Neuronal stem cell (in vitro differentiated cells): ENCODE results near the gene TRPC4AP.

ENCODE experiments used
- DNase-seq: peaks from one replicate; pipeline ENCODE4 v3.0.0-alpha.2; 2013; ENCODE audit warnings: low spot score
- H2AFZ ChIP-seq: one replicate; pipeline ENCODE4 v1.6.1; 2013; ENCODE audit warnings: mild to moderate bottlenecking, low read length, inconsistent platforms
- H2AK5ac ChIP-seq: 2 replicates; pipeline ENCODE4 v1.6.1; 2013; ENCODE audit warnings: low read depth, mild to moderate bottlenecking, inconsistent platforms, low read length, moderate library complexity, mixed read lengths
- H2BK120ac ChIP-seq: 2 replicates; pipeline ENCODE4 v1.6.1; 2013; ENCODE audit warnings: low read depth, mild to moderate bottlenecking, inconsistent platforms, low read length, moderate library complexity, mixed read lengths
- H2BK12ac ChIP-seq: one replicate; pipeline ENCODE4 v1.6.1; 2013; ENCODE audit warnings: low read length, inconsistent platforms
- H2BK15ac ChIP-seq: 2 replicates; pipeline ENCODE4 v1.6.1; 2013; ENCODE audit warnings: mild to moderate bottlenecking, low read length, inconsistent platforms, mixed read lengths
- H2BK5ac ChIP-seq: one replicate; pipeline ENCODE4 v1.6.1; 2013; ENCODE audit warnings: inconsistent platforms, mild to moderate bottlenecking, low read length, moderate library complexity
- H3K14ac ChIP-seq: one replicate; pipeline ENCODE4 v1.6.1; 2013; ENCODE audit warnings: low read length, inconsistent platforms
- H3K18ac ChIP-seq: 2 replicates; pipeline ENCODE4 v1.6.1; 2013; ENCODE audit warnings: low read length, inconsistent platforms
- H3K23ac ChIP-seq: 2 replicates; pipeline ENCODE4 v1.6.1; 2013; ENCODE audit warnings: low read depth, mild to moderate bottlenecking, mixed read lengths, low read length, inconsistent platforms; ENCODE audit not compliant: poor library complexity
- H3K27ac ChIP-seq: replicated peaks from 3 replicates; pipeline ENCODE4 v1.5.1; 2013; ENCODE audit warnings: low read length, inconsistent platforms
- H3K27me3 ChIP-seq, 3 experiments: 2 replicates each; pipeline ENCODE4 v1.6.1; 2013; ENCODE audit warnings: low read length in 3 of 3, mild to moderate bottlenecking in 2 of 3, inconsistent platforms in 1 of 3, low read depth in 1 of 3, mixed read lengths in 1 of 3, moderate library complexity in 1 of 3; ENCODE audit not compliant: control insufficient read depth in 3 of 3, insufficient read depth in 3 of 3
- H3K36me3 ChIP-seq, 2 donors: replicated peaks in 1 of 2; 2 replicates each; pipeline ENCODE4 v1.6.1; 2013; ENCODE audit warnings: low read length in 2 of 2; ENCODE audit not compliant: control insufficient read depth in 2 of 2, insufficient read depth in 2 of 2
- H3K4ac ChIP-seq: 2 replicates; pipeline ENCODE4 v1.6.1; 2013; ENCODE audit warnings: inconsistent platforms, mild to moderate bottlenecking, low read length, moderate library complexity
- H3K4me1 ChIP-seq, 2 donors: 1 replicate in 1 of 2; 2 replicates in 1 of 2; pipeline ENCODE4 v1.6.1; 2013; ENCODE audit warnings: low read length in 2 of 2, low read depth in 1 of 2; ENCODE audit not compliant: control insufficient read depth in 2 of 2, insufficient read depth in 1 of 2
- H3K4me2 ChIP-seq: one replicate; pipeline ENCODE4 v1.6.1; 2013; ENCODE audit warnings: mild to moderate bottlenecking, low read length, inconsistent platforms; ENCODE audit not compliant: insufficient read depth, poor library complexity, severe bottlenecking
- H3K4me3 ChIP-seq, 2 donors: 2 replicates each; pipeline ENCODE4 v1.5.1; 2013; ENCODE audit warnings: low read length in 2 of 2, mild to moderate bottlenecking in 2 of 2, inconsistent platforms in 1 of 2, moderate library complexity in 1 of 2
- H3K79me1 ChIP-seq: one replicate; pipeline ENCODE4 v1.6.1; 2013; ENCODE audit warnings: low read depth, mild to moderate bottlenecking, inconsistent platforms, low read length, moderate library complexity
- H3K9ac ChIP-seq: one replicate; pipeline ENCODE4 v1.6.1; 2013; ENCODE audit warnings: mild to moderate bottlenecking, low read depth, low read length, inconsistent platforms; ENCODE audit not compliant: poor library complexity
- H3K9me3 ChIP-seq, 2 donors: replicated peaks in 1 of 2; 2 replicates each; pipeline versions ENCODE3 to v1.6.1; 2013; ENCODE audit warnings: low read length in 2 of 2, mild to moderate bottlenecking in 2 of 2, inconsistent platforms in 1 of 2, low read depth in 1 of 2, mixed read lengths in 1 of 2, moderate library complexity in 1 of 2; ENCODE audit not compliant: control insufficient read depth in 2 of 2, insufficient read depth in 1 of 2
- H4K8ac ChIP-seq: one replicate; pipeline ENCODE4 v1.6.1; 2013; ENCODE audit warnings: low read depth, mild to moderate bottlenecking, inconsistent platforms, low read length, moderate library complexity
- H4K91ac ChIP-seq: one replicate; pipeline ENCODE4 v1.6.1; 2013; ENCODE audit warnings: low read length, low read depth, mild to moderate bottlenecking, inconsistent platforms; ENCODE audit not compliant: poor library complexity
- WGBS, 2 donors: extraction: QIAGEN DNeasy Blood & Tissue Kit; methylation state at CpG; one replicate each; pipeline ENCODE4 v1.1.7; 2013; ENCODE audit warnings: missing lambda C conversion rate in 2 of 2, mixed read lengths in 1 of 2; ENCODE audit not compliant: insufficient read length in 2 of 2, insufficient replicate concordance in 1 of 2; ENCODE audit errors: extremely low coverage in 2 of 2; 5-methylcytosine and 5-hydroxymethylcytosine counted together

The TRPC4AP gene

DNA sequence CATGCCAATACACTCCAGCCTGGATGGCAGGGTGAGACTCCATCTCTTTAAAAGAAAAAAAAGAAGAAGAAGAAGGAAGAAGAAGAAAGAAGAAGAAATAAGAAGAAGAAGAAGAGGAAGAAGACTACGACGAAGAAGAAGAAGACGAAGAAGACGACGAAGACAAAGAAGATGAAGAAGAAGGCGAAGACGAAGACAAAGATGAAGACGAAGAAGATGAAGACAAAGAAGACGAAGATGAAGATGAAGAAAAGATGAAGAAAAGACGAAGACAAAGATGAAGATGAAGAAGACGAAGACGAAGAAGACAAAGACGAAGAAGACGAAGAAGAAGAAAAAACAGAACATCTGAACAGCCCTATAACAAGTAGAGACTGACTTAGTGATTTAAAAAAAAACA lies 33.0 kb downstream of the TRPC4AP start:
- no peak overlapping the region for H2AFZ ChIP-seq
- H3K4me2 ChIP-seq: no peak overlapping the region
- H2BK5ac ChIP-seq: no peak overlapping the region
- H3K14ac ChIP-seq: no peak overlapping the region
- H3K27ac ChIP-seq: no peak overlapping the region
- no peak overlapping the region for H3K4ac ChIP-seq
- no peak overlapping the region for H3K4me3 ChIP-seq
- no peak overlapping the region for H2BK15ac ChIP-seq
- no peak overlapping the region for H3K9ac ChIP-seq
- H2BK120ac ChIP-seq: no peak overlapping the region
- H3K18ac ChIP-seq: no peak overlapping the region
- H4K8ac ChIP-seq: no peak overlapping the region
- H3K27me3 ChIP-seq: no peaks in the 10 kb centered on the region
- no peak overlapping the region for H3K23ac ChIP-seq
- H3K4me1 ChIP-seq: peaks cover 0 to 4% of the 10 kb centered on the region in 2 donors
- peaks cover 0 to 3% of the 10 kb centered on the region in 2 donors for H3K9me3 ChIP-seq
- no peak overlapping the region for H2AK5ac ChIP-seq
- no peak overlapping the region for H2BK12ac ChIP-seq
- DNase-seq: no peak
- no peak overlapping the region for H4K91ac ChIP-seq
- 100% methylated on average over 10 of the region's 14 CpGs; no CpG with 5 or more reads in 1 of the 2 donors for WGBS, 2 donors
- H3K79me1 ChIP-seq: no peaks in the 10 kb centered on the region
- H3K36me3 ChIP-seq: peaks cover 2 to 54% of the 10 kb centered on the region in 2 donors

DNA sequence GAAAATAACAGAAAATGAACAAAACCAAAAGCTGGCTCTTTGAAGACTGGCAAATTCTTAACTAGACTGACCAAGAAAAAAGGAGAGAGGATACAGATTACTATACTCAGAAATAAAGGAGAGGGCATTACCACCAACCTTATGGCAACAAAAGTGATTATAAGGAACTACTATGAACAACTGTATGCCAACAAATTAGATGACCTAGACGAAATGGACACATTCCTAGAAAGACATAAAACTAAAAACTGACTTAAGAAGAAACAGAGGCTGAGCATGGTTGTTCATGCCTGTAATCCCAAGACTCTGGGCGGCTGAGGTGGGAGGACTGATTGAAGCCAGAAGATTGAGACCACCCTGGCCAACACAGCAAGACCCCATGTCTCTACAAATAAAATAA lies 33.5 kb downstream of the TRPC4AP start:
- Histone ChIP-seq H3K4me2 (no peak overlapping the region), H3K4ac (no peak overlapping the region), H3K9ac (no peak overlapping the region), H2AFZ (no peak overlapping the region), H3K4me1 (peaks cover 0 to under 1% of the 10 kb centered on the region in 2 donors), H4K91ac (no peak overlapping the region), H3K36me3 (peaks cover 2 to 59% of the 10 kb centered on the region in 2 donors), H2BK12ac (no peak overlapping the region), H3K4me3 (no peak overlapping the region), H3K14ac (no peak overlapping the region), H2BK5ac (no peak overlapping the region), H3K9me3 (peaks cover 0 to 3% of the 10 kb centered on the region in 2 donors), H3K23ac (no peak overlapping the region), H4K8ac (no peak overlapping the region), H2AK5ac (no peak overlapping the region), H2BK120ac (no peak overlapping the region), H3K27ac (no peak overlapping the region), H3K27me3 (no peaks in the 10 kb centered on the region), H3K79me1 (no peaks in the 10 kb centered on the region), H2BK15ac (no peak overlapping the region), H3K18ac (no peak overlapping the region)
- WGBS, 2 donors: no CpG with 5 or more reads among the region's 2 CpGs
- DNase-seq: no peak

DNA sequence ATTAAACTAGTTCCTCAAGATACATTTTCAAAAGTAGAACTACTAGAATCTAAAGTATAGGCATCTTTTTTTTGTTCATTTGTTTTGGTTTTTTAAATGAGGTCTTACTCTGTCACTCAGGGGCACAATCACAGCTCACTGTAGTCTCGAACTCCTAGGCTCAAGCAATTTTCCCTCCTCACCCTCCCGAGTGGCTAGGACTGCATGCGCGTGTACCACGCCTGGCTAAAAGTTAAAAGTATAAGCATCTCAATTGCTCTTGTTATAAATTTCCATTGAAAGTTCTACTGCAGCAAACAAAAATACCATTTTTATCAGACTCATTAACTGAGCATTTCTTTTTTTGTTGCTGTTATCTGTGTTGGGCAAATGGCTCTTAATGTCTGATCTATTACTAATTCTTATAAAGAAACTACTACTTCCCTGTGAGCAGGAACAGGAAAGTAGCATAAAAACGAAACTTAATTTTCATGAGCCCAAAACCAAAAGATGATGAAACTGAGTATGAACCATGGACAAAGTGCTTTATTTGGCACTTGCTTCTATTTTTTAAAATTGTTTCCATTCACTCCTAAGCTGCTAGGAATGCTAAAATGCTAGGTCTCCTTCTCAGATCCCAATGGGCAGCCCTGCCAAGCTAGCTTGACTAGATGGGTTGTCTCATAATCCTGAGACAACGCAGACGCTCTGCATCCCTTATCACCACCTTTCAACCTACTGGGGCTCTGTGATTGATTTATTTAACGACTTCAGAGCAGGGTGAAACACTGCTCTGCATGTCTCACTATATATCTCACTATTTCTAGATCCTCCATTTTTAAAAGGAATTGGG lies 36.9 kb downstream of the TRPC4AP start:
- H3K9ac ChIP-seq: no peak overlapping the region
- H2BK120ac ChIP-seq: no peak overlapping the region
- H2BK5ac ChIP-seq: no peak overlapping the region
- H3K9me3 ChIP-seq: peaks cover 0 to 3% of the 10 kb centered on the region in 2 donors
- H4K91ac ChIP-seq: no peak overlapping the region
- no peaks in the 10 kb centered on the region for H3K4me1 ChIP-seq
- no peak overlapping the region for H3K4ac ChIP-seq
- no peak overlapping the region for H2AFZ ChIP-seq
- no peak overlapping the region for H2BK12ac ChIP-seq
- H3K36me3 ChIP-seq: peaks cover 0 to 67% of the 10 kb centered on the region in 2 donors
- no peak overlapping the region for H2AK5ac ChIP-seq
- no peak for DNase-seq
- H3K27me3 ChIP-seq: no peaks in the 10 kb centered on the region
- H3K14ac ChIP-seq: no peak overlapping the region
- H3K4me3 ChIP-seq: no peak overlapping the region
- H3K18ac ChIP-seq: no peak overlapping the region
- H3K4me2 ChIP-seq: no peak overlapping the region
- no peak overlapping the region for H2BK15ac ChIP-seq
- no peak overlapping the region for H3K27ac ChIP-seq
- no CpG with 5 or more reads among the region's 9 CpGs for WGBS, 2 donors
- H4K8ac ChIP-seq: no peak overlapping the region
- no peaks in the 10 kb centered on the region for H3K79me1 ChIP-seq
- no peak overlapping the region for H3K23ac ChIP-seq

DNA sequence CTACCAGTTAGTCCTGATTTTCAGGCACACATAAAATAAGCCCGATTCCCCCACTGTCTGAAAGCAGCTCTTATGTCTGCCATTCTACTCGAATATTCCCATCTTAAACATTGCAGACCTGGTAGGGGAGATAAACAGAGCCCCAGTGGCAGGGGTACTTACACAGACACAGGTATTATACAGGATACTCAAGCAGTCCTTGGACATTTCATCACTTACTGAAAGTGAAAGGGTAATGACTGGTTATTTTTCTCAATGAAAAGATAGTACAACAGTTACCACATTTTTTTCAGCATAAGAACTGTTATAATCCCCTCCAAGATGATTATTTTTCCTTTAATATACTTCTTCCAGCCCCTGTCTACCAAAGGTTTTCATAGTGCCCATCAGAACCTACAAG lies 37.8 kb downstream of the TRPC4AP start:
- H3K14ac ChIP-seq: no peak overlapping the region
- no CpG with 5 or more reads among the region's 2 CpGs for WGBS, 2 donors
- H2AFZ ChIP-seq: no peak overlapping the region
- H3K4me1 ChIP-seq: peaks cover 0 to 4% of the 10 kb centered on the region in 2 donors
- no peak overlapping the region for H2BK15ac ChIP-seq
- peaks cover 2 to 75% of the 10 kb centered on the region in 2 donors for H3K36me3 ChIP-seq
- no peaks in the 10 kb centered on the region for H3K9me3 ChIP-seq
- H2AK5ac ChIP-seq: no peak overlapping the region
- no peaks in the 10 kb centered on the region for H3K27me3 ChIP-seq
- no peaks in the 10 kb centered on the region for H3K79me1 ChIP-seq
- DNase-seq: no peak
- no peak overlapping the region for H2BK5ac ChIP-seq
- H2BK120ac ChIP-seq: no peak overlapping the region
- H3K4ac ChIP-seq: no peak overlapping the region
- no peak overlapping the region for H3K18ac ChIP-seq
- no peak overlapping the region for H3K27ac ChIP-seq
- no peak overlapping the region for H4K8ac ChIP-seq
- H3K4me3 ChIP-seq: no peak overlapping the region
- H3K9ac ChIP-seq: no peak overlapping the region
- H3K4me2 ChIP-seq: no peak overlapping the region
- no peak overlapping the region for H4K91ac ChIP-seq
- no peak overlapping the region for H2BK12ac ChIP-seq
- H3K23ac ChIP-seq: no peak overlapping the region
